ENCODE data around the gene ABT1.

ABT1 gene

DNA sequence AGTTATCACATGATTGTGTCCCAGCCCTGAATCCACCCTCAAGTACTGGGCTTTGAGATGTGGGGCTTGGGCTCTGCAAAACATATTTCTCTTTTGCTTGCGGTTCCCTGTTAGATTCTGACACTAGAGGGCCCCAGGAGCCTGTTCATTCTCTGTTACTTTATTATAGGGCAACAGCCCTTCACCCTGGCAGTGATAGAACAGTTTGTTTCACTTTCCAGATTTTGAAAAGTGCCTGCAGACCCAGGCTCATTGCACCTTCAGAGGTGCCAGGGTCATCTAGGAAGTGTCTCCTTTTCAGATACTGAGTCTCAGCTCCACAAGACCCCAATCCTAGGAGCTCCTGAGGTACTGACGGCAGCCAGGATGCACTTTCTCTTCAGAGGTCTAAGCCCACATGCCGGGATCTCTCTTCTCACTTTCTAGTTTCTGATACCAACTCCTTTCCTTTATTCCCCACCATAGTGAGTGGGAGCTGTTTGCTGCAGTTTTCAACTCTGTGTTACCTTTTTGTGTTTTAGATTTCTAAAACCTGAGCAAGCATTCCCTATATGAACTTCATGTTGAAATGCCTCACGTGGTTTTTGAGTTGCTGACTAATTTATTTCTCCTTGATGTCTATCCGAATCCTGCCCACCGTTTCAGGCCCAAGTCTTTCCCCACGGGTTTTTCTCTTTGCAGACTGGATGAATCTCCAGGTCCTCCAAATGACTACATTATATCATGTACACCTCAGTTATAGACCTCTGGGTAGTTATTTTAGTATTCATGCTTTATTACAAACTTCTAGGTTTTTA is 10.9 kb downstream of the ABT1 start:
- peak; percentile 36 for DNase-seq

DNA sequence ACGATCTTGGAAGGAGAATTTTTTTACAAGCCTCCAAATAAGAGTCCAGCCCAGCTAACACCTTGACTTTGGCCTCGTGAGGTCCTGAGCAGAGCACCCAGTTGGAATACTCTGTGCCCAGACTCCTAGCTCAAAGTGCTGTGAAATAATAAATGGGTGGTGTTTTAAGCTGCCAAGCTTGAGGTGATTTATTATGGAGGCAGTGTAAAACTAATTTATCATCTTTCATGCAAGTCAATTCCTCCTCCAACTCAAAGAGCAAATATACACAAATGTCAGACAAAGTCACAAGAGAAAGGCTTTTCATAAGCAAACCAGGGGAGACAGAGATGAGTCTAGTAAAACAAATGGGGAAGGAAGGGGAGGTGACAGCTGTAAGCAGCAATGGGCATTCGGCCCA is 12.7 kb downstream of the ABT1 start:
- DNase-seq = no peak

DNA sequence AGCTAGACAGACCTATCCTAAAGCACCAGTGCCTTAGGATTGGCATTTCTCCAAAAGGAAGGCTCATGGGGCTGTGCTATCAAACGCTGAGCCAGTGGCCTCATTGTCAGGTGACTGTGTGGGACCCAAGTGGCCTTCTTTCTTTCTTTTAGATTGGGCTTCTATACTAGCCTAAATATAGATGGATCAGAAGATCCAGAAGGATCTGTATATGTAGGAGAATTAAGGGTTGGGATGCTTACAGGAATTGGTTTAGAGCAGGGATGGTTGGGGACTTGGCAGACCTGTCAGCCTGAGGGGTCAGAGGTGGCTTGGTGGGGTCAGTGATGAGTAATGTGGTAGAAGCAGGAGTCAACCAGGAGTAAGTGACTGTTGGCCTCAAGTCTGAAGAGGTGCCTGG is 14.8 kb downstream of the ABT1 start:
- no peak for DNase-seq

DNA sequence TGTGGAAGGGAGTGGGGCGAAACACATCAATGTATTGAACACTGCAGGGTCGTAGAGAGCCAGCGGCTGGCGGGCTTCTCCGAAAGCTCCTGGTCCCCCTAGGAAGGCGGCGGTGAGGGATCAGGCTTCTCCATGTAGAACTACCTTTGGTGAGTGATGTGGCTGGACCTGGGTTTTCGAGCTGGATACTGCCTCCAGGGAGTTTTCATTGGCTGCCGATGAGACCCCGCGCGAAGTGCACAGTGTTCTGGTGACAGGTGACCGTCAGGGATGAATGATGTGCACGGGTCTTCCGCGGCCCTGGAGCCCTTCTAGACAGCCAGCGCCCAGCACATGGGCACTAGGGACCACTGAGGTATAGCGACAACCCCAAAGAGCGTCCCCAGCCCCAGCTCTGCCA is 16.4 kb downstream of the ABT1 start:
- no peak for DNase-seq

DNA sequence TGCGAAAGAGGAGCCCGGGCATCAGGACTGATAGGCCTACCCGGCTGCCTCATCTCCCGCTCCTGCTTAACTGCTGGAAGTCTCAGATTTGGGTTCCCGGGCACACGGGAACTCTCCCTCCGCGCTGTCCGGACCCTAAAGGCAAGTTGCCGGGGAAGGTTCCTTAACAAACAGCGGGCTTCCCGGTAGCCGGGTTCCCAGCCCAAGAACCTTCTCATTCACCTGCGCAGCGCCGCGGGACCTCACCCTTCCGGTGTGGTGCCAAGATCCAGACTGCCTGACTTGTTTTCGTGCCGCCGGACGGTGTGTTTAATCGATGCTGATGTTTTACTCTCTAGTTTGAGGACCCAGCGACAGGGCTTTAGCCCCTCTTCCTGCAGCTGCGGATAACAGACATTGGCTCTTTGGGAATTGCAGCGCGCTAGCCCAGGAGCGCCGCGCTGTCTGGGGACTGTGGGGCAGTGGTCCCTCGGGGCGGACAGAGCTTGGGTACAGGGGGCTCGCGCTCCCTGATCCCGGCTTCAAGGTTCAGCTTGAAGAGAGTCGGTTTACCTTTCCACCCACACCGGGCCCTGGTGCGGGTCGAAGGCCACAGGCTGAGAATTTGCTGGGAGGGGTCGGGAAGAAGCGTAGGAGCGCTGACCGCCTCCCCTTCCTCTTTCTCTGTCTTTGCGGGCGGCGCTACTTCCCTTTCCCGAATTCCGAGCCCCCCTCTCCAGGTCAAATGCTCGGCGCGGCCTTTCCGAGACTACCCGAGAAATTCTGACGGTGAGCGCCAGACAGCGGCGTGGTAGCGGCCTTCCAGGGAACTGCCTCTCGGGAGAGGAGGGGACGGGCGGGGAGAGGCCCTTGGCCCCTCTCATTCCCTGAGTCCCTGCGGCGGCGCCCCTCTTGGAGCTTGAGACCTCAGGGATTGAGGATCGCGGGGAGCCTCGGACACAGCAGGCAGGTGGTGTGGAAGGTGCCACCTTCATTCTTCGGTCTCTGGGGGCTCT is 17.2 kb downstream of the ABT1 start:
- DNase-seq = peak; percentile 29

DNA sequence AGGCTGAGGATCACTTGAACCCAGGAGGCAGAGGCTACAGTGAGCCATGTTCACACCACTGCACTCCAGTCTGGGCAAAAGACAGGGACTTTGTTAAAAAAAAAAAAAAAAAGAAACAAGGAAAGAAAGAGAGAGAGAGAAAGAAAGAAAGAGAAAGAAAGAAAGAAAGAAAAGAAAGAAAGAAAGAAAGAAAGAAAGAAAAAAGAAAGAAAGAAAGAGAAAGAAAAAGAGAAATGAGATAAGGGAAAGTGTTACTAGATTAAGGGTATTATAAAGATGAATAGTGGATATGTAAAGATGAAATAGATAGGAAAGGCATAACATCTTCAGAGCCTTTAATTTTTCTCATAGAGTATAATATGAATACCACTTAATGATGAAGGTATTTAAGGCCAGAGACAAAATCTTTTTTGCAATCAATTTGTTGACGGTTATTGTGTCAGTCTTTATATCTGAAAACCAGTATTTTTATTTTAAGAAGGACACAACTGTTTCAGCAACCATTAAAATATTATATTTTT is 26.6 kb downstream of the ABT1 start:
- DNase-seq = no peak

DNA sequence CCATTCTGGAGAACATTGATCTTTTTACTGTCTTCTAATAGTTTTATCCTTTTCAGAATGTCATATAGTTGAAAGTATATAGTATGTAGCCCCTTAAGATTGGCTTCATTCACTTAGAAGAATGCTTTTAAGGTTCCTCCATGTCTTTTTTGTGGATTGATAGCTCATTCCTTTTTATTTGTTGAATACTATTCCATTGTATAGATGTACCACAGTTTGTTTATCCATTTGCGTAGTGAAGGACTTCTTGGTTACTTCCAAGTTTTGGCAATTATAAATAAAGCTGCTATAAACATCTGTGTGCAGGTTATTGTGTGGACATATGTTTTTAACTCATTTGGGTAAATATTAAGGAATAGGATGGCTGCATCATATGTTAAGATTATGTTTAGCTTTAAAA is 27.8 kb downstream of the ABT1 start:
- DNase-seq = no peak

DNA sequence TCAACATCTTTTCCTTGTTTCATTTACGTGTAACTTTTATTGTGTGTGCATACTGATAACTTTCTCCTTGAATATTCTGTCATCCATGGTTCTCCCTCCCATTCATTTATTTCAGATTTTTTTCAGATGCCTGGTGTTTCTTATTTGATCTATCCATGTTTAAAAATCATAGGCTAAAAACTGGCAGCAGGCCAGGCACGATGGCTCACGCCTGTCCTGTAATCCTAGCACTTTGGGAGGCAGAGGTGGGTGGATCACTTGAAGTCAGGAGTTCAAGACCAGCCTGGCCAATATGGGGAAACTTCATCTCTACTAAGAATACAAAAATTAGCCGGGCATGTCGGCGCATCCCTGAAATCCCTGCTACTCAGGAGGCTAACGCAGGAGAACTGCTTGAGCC is 31.1 kb downstream of the ABT1 start:
- no peak for DNase-seq

DNA sequence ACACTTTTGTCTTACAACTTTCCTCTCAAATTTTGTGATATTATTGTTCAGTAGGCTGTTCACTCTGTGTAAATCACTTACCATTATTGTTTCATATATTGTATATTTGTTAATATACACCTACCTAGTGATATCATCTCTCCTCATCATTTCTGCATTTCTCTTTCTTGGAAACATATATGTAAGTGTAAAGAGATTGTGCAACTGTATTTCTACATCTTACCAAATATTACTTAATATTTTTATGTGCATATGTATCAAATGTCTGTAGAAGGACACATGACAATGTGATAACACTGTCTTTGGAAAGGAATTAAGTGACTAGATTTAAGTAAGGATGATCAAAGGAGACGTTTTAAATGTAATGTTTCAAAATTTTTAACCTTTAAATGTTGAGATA is 32.6 kb downstream of the ABT1 start:
- DNase-seq = no peak

DNA sequence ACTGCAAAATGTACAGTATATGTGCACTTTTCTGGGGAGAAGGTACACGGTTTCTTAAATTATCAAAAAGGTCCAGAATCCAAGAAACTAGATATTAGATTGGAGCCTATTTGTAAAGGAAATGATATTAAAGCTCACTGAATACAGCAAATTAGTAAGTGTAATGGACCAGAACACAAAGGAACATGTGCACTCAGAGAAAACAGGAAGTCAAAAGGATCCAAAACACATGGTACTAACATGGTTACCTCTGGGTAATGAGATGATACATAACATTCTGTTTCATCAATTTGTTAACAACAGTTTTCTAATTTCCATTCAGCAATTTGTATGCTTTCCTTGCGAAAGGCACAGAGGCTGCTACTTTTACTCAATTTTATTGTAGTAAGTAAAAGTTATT is 44.1 kb downstream of the ABT1 start:
- DNase-seq = no peak

DNA sequence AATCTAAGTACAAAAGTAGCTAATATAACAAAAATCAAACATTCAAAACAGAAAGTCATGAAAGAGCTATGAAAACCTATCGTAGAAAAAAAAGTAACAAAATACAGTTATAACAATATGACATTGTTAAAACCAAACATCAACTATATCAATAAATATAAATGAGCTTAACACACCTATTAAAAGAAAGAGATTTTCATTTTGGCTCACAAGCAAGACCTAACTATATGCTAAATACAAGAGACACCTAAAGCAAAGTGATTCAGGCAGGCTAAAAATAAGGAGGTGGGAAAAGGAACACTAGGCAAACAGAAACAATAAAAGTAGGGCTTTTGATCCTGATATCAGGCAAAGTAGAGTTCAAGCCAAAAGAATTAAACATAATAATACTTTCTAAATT is 49.3 kb downstream of the ABT1 start:
- DNase-seq = no peak

Data from stimulated activated CD4-positive, alpha-beta T cell treated with anti-CD3 and anti-CD28 coated beads, Interleukin-4, amount 100 ng/mL, for 1 hour (primary cell).